Measurements from ENCODE around the gene TFG.

TFG gene

DNA sequence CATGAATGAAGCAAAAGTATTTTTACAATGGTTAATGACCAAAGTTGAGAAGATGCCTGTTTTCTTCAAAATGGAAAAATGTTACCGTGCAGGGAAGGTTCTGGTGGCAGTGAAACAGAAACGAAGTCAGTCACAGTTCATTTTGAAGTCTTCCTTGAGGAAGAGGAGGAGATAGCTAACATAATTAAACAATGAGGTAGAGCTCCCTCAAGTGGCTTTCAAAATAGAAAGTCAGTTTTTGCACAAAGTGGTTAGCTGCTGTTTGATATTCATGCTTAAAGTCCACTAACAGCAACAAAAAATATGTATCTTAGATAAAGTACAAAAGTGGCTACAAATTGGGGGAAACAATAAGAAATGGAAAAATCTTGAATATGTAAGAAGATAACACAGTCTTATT is 87.3 kb downstream of the TFG start:
- Histone ChIP-seq H3K27ac (ENCODE audit: low read depth, low read length) (no peak overlapping the region), H3K36me3 (ENCODE audit: control insufficient read depth, low read length) (no peaks in the 10 kb centered on the region), H3K4me2 (ENCODE audit: low read length) (no peak overlapping the region; the same call in 1 of the 2 replicates), H3K9me3 (ENCODE audit: control insufficient read depth, insufficient read depth, low read length) (no peaks in the 10 kb centered on the region), H3K4me3 (ENCODE audit: low read length) (no peak overlapping the region), H3K79me2 (ENCODE audit: control insufficient read depth, low read length) (no peaks in the 10 kb centered on the region), H3K4me1 (ENCODE audit: control insufficient read depth, low read length) (no peaks in the 10 kb centered on the region), H3K9me2 (replicated peaks; ENCODE audit: control insufficient read depth, low read length) (no peaks in the 10 kb centered on the region), H3F3A (ENCODE audit: control insufficient read depth, insufficient read depth) (no peaks in the 10 kb centered on the region), H4K20me1 (ENCODE audit: control insufficient read depth, insufficient read depth, low read depth, low read length) (no peaks in the 10 kb centered on the region), H3K27me3 (ENCODE audit: control insufficient read depth, low read length) (no peaks in the 10 kb centered on the region)
- TF ChIP-seq CTCF (IDR thresholded peaks at IDR 0.05; ENCODE audit: low read depth, low read length, poor library complexity, severe bottlenecking) (no peak), EZH2phosphoT487 (IDR thresholded peaks at IDR 0.05; ENCODE audit: borderline replicate concordance, low read length) (no peak)

DNA sequence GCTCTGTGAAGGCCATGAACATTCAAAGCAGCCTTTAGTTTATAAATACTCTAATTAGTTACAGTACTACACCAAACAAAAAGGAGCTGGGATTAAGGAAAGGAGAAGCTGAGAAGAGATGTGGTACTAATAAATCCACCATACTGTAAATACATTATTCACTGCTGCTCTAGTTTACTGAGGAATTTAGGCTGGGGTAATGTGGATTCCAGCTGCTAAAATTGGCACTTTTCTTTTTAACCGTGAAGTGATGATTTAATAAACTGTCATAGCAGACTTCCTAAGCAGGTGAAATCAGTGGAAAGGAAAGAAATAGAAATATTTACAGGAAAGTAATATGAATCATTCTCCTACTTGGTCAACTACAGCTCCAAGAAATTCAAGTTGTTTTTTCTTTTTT is 88.7 kb downstream of the TFG start:
- Histone ChIP-seq H4K20me1 (ENCODE audit: control insufficient read depth, insufficient read depth, low read depth, low read length) (no peaks in the 10 kb centered on the region), H3K27ac (ENCODE audit: low read depth, low read length) (no peak overlapping the region), H3K9me3 (ENCODE audit: control insufficient read depth, insufficient read depth, low read length) (no peaks in the 10 kb centered on the region), H3K79me2 (ENCODE audit: control insufficient read depth, low read length) (no peaks in the 10 kb centered on the region), H3K4me2 (ENCODE audit: low read length) (no peak overlapping the region), H3F3A (ENCODE audit: control insufficient read depth, insufficient read depth) (no peaks in the 10 kb centered on the region), H3K4me1 (ENCODE audit: control insufficient read depth, low read length) (no peaks in the 10 kb centered on the region), H3K9me2 (replicated peaks; ENCODE audit: control insufficient read depth, low read length) (no peaks in the 10 kb centered on the region), H3K4me3 (ENCODE audit: low read length) (no peak overlapping the region), H3K27me3 (ENCODE audit: control insufficient read depth, low read length) (no peaks in the 10 kb centered on the region), H3K36me3 (ENCODE audit: control insufficient read depth, low read length) (no peaks in the 10 kb centered on the region)
- TF ChIP-seq EZH2phosphoT487 (IDR thresholded peaks at IDR 0.05; ENCODE audit: borderline replicate concordance, low read length) (no peak), CTCF (IDR thresholded peaks at IDR 0.05; ENCODE audit: low read depth, low read length, poor library complexity, severe bottlenecking) (no peak)

Data from DOHH2 (cell line).